ENCODE measurements around the gene TFAP2A. TPM values are rescaled to one million over a fixed set of nuclear protein-coding genes. Genes with fewer than 3 reads are reported as not detected.

Gene TFAP2A
- polyA plus RNA-seq, 4 donors: 28.0 to 41.9 (median 33.8) TPM

- no peak for DNase-seq (ENCODE audit: low read depth in 4 of 4, low spot score in 3 of 4)
Measured at GRCh38 chr6:10413850-10414738, 780 bp downstream of the TFAP2A start.

- no peak for DNase-seq (ENCODE audit: low read depth in 4 of 4, low spot score in 3 of 4)
Measured at GRCh38 chr6:10413262-10413849, 1.5 kb downstream of the TFAP2A start.

DNA sequence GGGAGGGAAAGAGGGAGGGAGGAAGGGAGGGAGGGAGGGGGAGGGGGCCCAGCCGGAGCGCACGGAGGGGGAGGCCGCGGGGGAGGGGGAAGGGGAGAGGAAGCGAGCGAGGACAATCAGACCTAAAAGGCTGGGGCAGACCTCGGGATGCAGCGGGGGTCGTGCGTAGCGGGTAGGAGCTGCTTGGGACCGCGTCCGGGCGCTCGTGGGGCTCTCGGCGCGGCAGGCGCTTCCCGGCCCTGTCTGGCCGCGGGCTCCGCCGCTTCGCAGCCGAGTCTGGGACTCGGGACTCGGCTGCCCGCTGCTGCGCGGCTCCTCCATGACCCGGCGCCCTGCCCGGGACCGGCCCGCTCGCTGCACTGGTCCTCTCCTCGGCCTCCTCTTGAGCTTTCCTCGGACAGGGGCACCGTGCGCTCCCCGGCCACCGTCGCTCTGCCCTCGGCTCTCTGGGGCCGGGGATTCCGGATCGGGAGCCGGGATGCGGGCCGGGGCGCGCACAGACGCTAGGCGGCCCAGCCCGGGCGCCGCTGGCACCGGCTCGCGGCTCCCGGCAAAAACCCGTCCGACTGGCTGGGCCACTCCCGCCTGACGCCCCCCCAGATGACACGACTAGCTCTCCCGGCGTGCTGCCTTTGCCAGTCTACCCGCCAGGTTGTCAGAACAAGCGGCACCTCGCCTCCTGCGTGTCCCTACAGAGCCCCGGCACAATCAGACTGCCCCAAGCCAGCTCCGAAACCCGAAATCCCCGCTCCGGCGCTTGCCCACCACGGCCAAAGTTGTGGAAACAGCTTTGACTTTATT lies 2.2 kb downstream of the TFAP2A start:
- DNase-seq (ENCODE audit: low read depth in 4 of 4, low spot score in 3 of 4): no peak

GRCh38 chr6:10411971-10412460 lies 2.9 kb downstream of the TFAP2A start:
- DNase-seq (ENCODE audit: low read depth in 4 of 4, low spot score in 3 of 4): no peak

DNA sequence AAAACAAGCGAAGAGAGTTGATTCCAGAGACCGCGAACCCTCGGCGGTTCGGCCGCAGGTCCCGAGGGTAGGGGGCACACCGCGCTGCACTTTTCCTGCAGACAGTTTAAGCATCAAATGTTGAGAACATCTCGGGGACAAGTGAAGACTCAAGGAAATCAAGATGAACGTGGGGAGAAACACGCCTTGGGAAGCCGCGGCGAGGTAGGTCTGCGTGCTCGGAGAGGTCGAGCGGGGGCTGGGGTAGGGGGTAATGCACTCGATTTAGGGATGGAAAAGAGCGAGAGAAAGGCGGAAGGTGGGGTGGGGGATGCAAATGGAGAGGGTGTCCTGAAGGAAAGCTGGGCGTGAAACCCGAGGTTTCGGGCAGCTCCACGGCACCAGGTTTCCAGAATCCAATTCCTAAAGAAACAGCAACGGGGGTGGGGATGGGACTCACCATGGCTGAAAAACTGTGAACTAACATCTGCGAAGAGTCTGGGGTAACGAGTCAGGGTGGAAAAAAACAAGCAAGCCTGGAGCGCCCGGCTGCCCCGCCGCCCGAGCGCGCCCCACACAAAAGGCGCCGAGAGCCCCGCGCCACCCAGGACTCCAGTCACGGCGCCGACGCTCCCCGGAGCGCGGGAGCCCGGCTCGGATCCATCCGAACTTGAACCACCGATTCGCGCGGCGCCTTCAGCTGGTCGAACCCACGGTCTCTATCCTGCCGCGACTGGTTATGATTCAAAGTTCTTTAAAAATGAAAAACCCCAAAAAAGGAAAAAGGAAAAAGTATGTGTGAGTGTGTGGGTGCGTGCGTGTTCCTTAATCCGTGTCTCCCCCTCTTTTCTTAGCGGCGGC lies 3.5 kb downstream of the TFAP2A start:
- DNase-seq (ENCODE audit: low read depth in 4 of 4, low spot score in 3 of 4): no peak

DNA sequence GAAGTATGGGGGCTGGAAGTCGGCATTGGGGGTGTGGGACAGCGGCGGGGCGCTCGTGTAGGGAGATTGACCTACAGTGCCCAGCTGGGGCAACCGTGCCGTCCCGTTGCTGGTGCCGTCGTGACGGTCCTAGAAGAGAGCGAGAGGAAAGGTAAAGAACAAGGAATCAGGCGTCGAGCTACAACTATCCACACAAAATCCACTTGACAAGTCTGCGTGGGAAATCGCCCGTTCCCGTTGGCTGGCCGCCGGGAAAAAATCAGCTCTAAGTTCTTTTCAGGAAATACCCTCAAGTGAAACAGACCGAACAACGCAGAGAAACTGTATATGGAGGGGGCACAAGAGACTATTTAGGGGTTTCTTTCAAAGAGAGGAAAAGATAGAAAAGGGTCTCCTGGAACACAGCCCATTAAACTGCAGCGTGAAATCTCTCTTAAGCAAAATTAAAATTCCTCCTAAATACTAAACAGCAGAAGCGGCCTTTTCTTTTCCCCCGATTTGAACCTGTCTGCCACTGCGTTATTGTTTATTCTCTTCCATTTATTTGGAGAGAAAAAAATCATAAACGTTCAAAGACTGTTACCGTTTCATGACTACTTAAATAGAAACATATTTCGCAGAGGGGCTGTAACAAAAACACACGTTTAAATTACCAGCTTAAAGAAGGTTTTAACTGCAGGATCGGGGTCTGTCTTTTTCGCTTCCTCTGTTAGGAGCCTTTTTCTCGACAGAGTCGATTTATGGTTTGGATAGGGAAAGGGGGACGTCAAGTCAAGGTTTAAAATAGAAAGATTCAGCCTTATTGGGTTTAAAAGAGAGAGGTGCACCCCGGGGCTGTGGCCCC lies 4.4 kb downstream of the TFAP2A start:
- no peak for DNase-seq (ENCODE audit: low read depth in 4 of 4, low spot score in 3 of 4)

DNA sequence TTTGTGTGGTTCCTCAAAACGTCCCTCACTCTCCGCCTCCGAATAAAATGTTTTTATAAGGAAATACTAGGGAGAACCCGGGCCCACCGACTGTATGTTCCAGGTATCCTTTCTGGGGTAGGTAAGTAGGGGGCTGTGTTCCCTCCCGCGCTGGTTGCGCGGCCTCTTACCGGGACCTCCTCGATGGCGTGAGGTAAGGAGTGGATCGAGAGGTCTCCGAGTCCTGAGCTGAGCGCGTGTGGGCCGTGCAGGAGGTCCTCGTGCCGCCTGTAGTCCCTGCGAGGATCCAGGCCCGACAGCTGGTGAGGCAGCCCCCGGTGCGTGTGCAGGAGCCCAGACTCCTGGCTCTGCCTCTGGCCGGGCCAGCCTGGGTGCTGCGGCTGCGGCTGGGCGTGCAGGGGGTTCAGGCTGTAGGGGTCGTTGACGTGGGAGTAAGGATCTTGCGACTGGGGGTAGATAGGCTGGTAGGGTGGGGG lies 5.1 kb downstream of the TFAP2A start:
- DNase-seq (ENCODE audit: low read depth in 4 of 4, low spot score in 3 of 4): no peak

DNA sequence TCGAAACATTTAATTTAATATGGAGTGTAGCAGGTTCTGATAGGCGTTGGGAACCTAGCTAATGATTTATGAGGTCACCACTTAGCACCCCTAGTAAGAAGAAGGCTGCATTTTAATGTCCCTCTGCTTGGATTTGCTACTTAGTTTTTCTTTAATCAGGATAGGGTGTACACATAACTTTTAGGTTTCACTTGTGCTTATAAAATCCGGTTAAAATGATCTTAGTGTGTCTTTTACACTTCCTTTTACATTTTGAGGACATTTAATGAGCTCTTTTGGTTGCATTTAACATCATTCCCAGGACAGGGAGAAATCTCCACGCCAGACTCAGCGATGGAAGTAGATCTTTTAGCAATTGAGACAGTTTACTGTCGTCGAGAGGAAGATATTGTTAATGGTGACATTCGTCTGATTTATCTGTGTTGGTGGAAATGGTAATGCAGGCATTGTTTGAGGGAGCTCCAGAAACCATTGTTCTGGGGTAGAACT lies 5.6 kb downstream of the TFAP2A start:
- no peak for DNase-seq (ENCODE audit: low read depth in 4 of 4, low spot score in 3 of 4)

GRCh38 chr6:10408457-10408856 lies 6.4 kb downstream of the TFAP2A start:
- no peak for DNase-seq (ENCODE audit: low read depth in 4 of 4, low spot score in 3 of 4)

DNA sequence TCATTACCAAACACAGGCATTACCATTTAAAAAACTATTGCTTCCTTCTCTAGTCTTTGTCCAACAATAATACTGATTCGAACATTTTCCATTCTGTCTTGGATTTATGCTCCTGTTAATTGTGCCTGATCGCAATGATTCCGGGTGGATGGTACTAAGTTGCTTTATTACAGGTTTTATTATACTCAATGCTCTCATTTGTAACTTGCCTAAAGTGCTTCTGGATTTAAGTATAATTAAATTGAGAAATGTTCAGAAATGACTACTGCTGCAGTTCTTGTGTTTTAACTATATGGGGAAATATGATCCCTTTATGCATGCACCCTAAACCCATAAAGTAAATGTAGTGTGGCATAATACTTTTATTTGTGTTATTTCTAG lies 7.2 kb downstream of the TFAP2A start:
- DNase-seq (ENCODE audit: low read depth in 4 of 4, low spot score in 3 of 4): no peak

DNA sequence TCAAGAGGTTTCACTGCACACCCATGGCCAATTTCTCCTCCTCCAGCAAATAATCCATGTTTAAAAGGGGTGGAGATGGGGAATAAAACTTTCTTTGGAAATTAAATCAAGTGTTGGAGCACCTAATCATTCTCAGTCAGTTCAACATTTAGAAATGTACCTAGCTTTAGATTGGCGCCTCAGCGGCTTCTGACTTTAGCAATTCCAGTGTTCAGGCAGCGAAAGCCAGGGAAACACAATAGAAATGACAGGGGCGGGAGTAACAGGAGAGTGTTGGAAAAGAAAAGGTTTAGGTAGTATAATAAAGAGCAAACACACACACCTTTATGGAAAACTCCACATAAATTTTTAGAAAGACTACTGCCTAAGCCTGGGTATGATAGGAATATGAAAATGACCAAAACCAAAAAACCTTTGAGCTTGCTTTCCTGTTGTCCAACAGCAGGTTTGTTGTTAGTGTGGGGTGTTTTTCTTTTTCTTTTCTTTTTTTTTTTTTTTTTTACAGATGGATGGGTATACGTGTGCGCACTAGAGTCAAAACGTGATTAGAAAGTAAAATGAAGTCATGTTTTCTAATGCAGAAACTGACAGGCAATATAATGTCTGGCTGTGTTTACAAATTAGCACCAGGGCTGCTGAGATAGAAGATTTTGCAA lies 7.7 kb downstream of the TFAP2A start:
- DNase-seq (ENCODE audit: low read depth in 4 of 4, low spot score in 3 of 4): no peak

DNA sequence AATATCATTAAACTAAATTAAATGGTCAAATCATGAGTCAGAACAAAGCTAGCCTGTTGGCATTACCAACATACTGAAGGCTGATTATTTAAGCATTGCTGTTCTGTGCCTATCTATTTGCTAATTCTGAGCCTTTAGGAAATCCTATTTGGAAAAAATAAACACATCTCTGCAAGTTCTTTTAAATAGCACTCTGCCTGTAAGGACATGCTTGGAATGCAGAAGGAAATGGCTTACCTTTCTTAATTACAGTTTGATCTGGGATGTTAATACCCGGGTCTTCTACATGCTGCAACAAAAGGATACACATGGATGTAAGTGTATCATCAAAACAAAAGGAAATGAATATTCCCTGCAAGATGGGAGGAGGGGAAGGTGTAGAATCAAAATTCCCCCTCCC lies 8.3 kb downstream of the TFAP2A start:
- no peak for DNase-seq (ENCODE audit: low read depth in 4 of 4, low spot score in 3 of 4)

DNA sequence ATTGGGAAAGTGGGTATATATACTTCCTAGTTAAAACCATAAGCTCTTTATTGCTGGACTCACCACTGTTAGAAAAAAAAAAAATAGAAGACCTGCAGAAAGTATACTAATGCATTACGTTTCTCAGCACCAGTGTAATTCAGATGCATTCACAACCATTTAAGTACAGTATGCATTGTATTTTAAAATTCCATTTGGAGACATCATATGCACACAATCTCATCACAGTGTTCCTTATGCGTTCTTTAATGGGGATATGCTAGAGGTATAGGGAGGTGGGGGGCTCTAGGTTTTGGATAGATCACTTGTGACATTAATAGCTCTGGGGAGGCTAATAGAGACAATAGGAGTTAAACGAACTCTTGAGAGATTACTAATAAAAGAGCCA lies 9.4 kb downstream of the TFAP2A start:
- DNase-seq (ENCODE audit: low read depth in 4 of 4, low spot score in 3 of 4): no peak

DNA sequence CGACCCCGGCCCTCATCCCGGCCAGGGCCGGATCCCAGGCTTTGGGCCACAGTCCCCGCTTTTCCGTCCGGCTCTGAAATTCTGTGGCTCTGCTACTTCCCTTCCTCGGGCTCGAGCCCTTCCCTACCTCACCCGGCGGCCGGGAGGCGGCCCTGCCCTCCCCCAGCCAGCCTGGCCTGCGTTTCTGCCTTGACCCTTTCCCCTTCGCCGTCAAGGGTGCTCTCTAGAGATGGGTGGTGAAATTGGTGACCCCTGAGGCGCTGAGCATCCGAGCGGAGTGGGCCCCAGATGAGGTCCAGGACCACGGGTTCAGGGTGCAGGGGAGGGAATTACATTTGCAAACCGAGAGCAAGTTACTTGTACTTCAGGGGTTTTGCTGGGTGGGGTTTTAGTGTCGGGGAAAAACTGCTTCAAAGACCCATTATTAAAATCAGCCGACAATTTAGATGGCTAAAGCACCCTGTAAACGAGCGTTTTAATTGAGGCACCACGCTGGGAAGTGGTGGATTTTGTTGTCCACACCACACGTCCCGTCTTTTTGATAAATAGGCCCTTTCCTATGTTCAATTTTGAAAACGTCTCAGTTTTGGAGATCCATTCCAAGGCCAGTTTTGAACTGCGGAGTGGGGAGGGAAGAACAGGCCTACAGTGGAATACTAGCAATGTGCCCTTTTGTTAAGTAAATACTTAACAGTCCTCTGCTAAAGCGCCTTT lies 9.9 kb downstream of the TFAP2A start:
- DNase-seq (ENCODE audit: low read depth in 4 of 4, low spot score in 3 of 4): no peak

- peak; percentile 88 to 90 (median 90) for DNase-seq (ENCODE audit: low read depth in 4 of 4, low spot score in 3 of 4)
Measured at GRCh38 chr6:10404107-10404798, 10.6 kb downstream of the TFAP2A start.

GRCh38 chr6:10403385-10404106 lies 11.3 kb downstream of the TFAP2A start:
- DNase-seq (ENCODE audit: low read depth in 4 of 4, low spot score in 3 of 4): no peak

All from right renal pelvis (tissue), 4 donors.